OCI-LY1 (cell line): ENCODE measurements around the gene CAMK4.
A peak's percentile ranks its signal among the peaks of the same experiment; 100 is the strongest.

Experiments
- H2AFZ ChIP-seq: fragments of 200-600 bp; sonication (generic), shearing (Covaris generic); 2 replicates; pipeline ENCODE4 v1.6.0; 2014; ENCODE audit warnings: antibody characterized with exemption, mild to moderate bottlenecking, low read length
- H3F3A ChIP-seq: fragments of 200-600 bp; sonication (generic), shearing (Covaris generic); 2 replicates; pipeline ENCODE4 v1.6.0; 2014; ENCODE audit warnings: mild to moderate bottlenecking, antibody characterized with exemption, low read length, moderate library complexity; ENCODE audit not compliant: insufficient read depth
- H3K27ac ChIP-seq: fragments of 200-600 bp; sonication (generic); 2 replicates; pipeline ENCODE4 v1.5.1; 2014; ENCODE audit warnings: low read length, mixed run types, mild to moderate bottlenecking, low read depth; ENCODE audit not compliant: poor library complexity, severe bottlenecking
- H3K27me3 ChIP-seq: fragments of 200-600 bp; sonication (generic); 2 replicates; pipeline ENCODE4 v1.6.0; 2014; ENCODE audit warnings: antibody characterized with exemption, mild to moderate bottlenecking, low read length, moderate library complexity; ENCODE audit not compliant: insufficient read depth
- H3K36me3 ChIP-seq: fragments of 200-600 bp; sonication (generic); 2 replicates; pipeline ENCODE4 v1.6.1; 2014; ENCODE audit warnings: mild to moderate bottlenecking, antibody characterized with exemption, low read length, moderate library complexity, mixed read lengths; ENCODE audit not compliant: insufficient read depth
- H3K4me1 ChIP-seq: fragments of 200-600 bp; sonication (generic); 2 replicates; pipeline ENCODE4 v1.5.1; 2014; ENCODE audit warnings: mild to moderate bottlenecking, low read length, moderate library complexity; ENCODE audit not compliant: insufficient read depth, severe bottlenecking
- H3K4me2 ChIP-seq: fragments of 200-600 bp; sonication (generic), shearing (Covaris generic); 2 replicates; pipeline ENCODE4 v1.6.1; 2014; ENCODE audit warnings: low read length
- H3K4me3 ChIP-seq: fragments of 200-600 bp; sonication (generic); 2 replicates; pipeline ENCODE4 v1.5.1; 2014; ENCODE audit warnings: low read length, low read depth, mild to moderate bottlenecking, mixed read lengths; ENCODE audit not compliant: poor library complexity, severe bottlenecking
- H3K79me2 ChIP-seq: fragments of 200-600 bp; shearing (Covaris generic); 2 replicates; pipeline ENCODE4 v1.6.1; 2016; ENCODE audit warnings: mixed run types, low read length, mixed read lengths; ENCODE audit not compliant: insufficient read depth
- H3K9ac ChIP-seq: fragments of 200-600 bp; sonication (generic), shearing (Covaris generic); 2 replicates; pipeline ENCODE4 v1.6.1; 2014; ENCODE audit warnings: mild to moderate bottlenecking, low read length, mixed read lengths
- H3K9me2 ChIP-seq: fragments of 200-600 bp; sonication (generic), shearing (Covaris generic); 2 replicates; pipeline ENCODE4 v1.6.1; 2014; ENCODE audit warnings: low read depth, mild to moderate bottlenecking, low read length, mixed read lengths
- H3K9me3 ChIP-seq: fragments of 200-600 bp; shearing (Covaris generic); 2 replicates; pipeline ENCODE4 v1.6.1; 2014; ENCODE audit warnings: low read length, mixed read lengths
- H4K20me1 ChIP-seq: fragments of 200-600 bp; sonication (generic), shearing (Covaris generic); 2 replicates; pipeline ENCODE4 v1.6.0; 2016; ENCODE audit warnings: mild to moderate bottlenecking, low read length; ENCODE audit not compliant: insufficient read depth
- CTCF ChIP-seq: fragments of 200-600 bp; sonication (generic), shearing (Covaris generic); IDR thresholded peaks from 2 replicates; pipeline ENCODE4 v1.5.1; 2017; ENCODE audit warnings: mild to moderate bottlenecking, antibody characterized with exemption, low read length, moderate library complexity, mixed read lengths
- EZH2 ChIP-seq: fragments of 200-600 bp; sonication (generic), shearing (Covaris generic); IDR thresholded peaks from 2 replicates; pipeline ENCODE4 v1.8.0; 2017; ENCODE audit warnings: borderline replicate concordance, mixed run types, mild to moderate bottlenecking, antibody characterized with exemption, low read length, moderate library complexity, mixed read lengths

The CAMK4 gene

GRCh38 chr5:111225926-111226325 lies 1.7 kb downstream of the CAMK4 start:
- Histone ChIP-seq H3K4me2 (peak overlapping the region; percentile 93), H3K9me2 (no peaks in the 10 kb centered on the region), H3K4me3 (peak overlapping the region; percentile 90), H3K4me1 (peaks cover 56% of the 10 kb centered on the region), H4K20me1 (no peaks in the 10 kb centered on the region), H3K79me2 (peaks cover 62% of the 10 kb centered on the region), H3K27me3 (no peaks in the 10 kb centered on the region), H2AFZ (no peak overlapping the region), H3K9me3 (no peaks in the 10 kb centered on the region), H3K27ac (peak overlapping the region; percentile 98), H3K9ac (peak overlapping the region; percentile 92), H3K36me3 (peaks cover 15% of the 10 kb centered on the region; the same call in 1 of the 2 replicates), H3F3A (peaks cover 19% of the 10 kb centered on the region; the same call in 1 of the 2 replicates)
- TF ChIP-seq EZH2: no peak
- TF ChIP-seq CTCF: no peak

- no peak for TF ChIP-seq CTCF
- TF ChIP-seq EZH2: no peak
- H3K4me3 ChIP-seq: peak overlapping the region; percentile 90
Observed at GRCh38 chr5:111226556-111226955, 2.4 kb downstream of the CAMK4 start.

GRCh38 chr5:111227226-111227782 lies 3.1 kb downstream of the CAMK4 start:
- H4K20me1 ChIP-seq: no peaks in the 10 kb centered on the region
- peak overlapping the region; percentile 92 for H3K9ac ChIP-seq
- H3K79me2 ChIP-seq: peaks cover 76% of the 10 kb centered on the region
- peak overlapping the region; percentile 98 for H3K27ac ChIP-seq
- peak overlapping the region; percentile 90 for H3K4me3 ChIP-seq
- H3K9me2 ChIP-seq: no peaks in the 10 kb centered on the region
- H3K4me1 ChIP-seq: peaks cover 70% of the 10 kb centered on the region
- TF ChIP-seq CTCF: no peak
- TF ChIP-seq EZH2: no peak
- no peaks in the 10 kb centered on the region for H3K9me3 ChIP-seq
- peaks cover 15% of the 10 kb centered on the region; the same call in 1 of the 2 replicates for H3K36me3 ChIP-seq
- H3K4me2 ChIP-seq: peak overlapping the region; percentile 93
- H3K27me3 ChIP-seq: no peaks in the 10 kb centered on the region
- H3F3A ChIP-seq: peaks cover 19% of the 10 kb centered on the region; the same call in 1 of the 2 replicates
- no peak overlapping the region for H2AFZ ChIP-seq

More at GRCh38 chr5:111226556-111226955, 2.4 kb downstream of the CAMK4 start:
- Histone ChIP-seq H3K4me1 (peaks cover 62% of the 10 kb centered on the region), H4K20me1 (no peaks in the 10 kb centered on the region), H3K9me2 (no peaks in the 10 kb centered on the region), H3K27ac (peak overlapping the region; percentile 98), H3F3A (peaks cover 19% of the 10 kb centered on the region; the same call in 1 of the 2 replicates), H3K9me3 (no peaks in the 10 kb centered on the region), H3K9ac (peak overlapping the region; percentile 92), H3K27me3 (no peaks in the 10 kb centered on the region), H3K36me3 (peaks cover 15% of the 10 kb centered on the region; the same call in 1 of the 2 replicates), H3K4me2 (peak overlapping the region; percentile 93), H2AFZ (no peak overlapping the region), H3K79me2 (peaks cover 69% of the 10 kb centered on the region)
